SK-N-SH (cell line): Measurements from ENCODE around the gene COMT.

Experiments used
- CHD2 ChIP-seq: fragments of 150-350 bp; IDR thresholded peaks from 2 replicates; pipeline ENCODE4 v1.6.1; 2018; ENCODE audit warnings: low read length; ENCODE audit not compliant: partially characterized antibody
- CTCF ChIP-seq: fragments of 200-600 bp; sonication (generic); IDR thresholded peaks from 2 replicates; pipeline ENCODE4 v1.6.1; 2017; ENCODE audit warnings: antibody characterized with exemption, mild to moderate bottlenecking, moderate library complexity
- ELF1 ChIP-seq: IDR thresholded peaks from 2 replicates; pipeline ENCODE4 v1.4.0; 2012
- EP300 ChIP-seq, 2 experiments: IDR thresholded peaks; 2 replicates each; pipeline versions ENCODE4 v1.4.0 to v1.6.1; 2012; ENCODE audit warnings: borderline replicate concordance in 1 of 2, low read depth in 1 of 2, low read length in 1 of 2
- EZH2phosphoT487 ChIP-seq: fragments of 200-600 bp; sonication (generic); IDR thresholded peaks from 2 replicates; pipeline ENCODE4 v1.6.1; 2017; ENCODE audit warnings: low read depth, mixed run types, mild to moderate bottlenecking, antibody characterized with exemption, moderate library complexity, borderline replicate concordance
- FOXM1 ChIP-seq: IDR thresholded peaks from 2 replicates; pipeline ENCODE4 v1.4.0; 2012; ENCODE audit warnings: low read depth, mild to moderate bottlenecking
- GABPA ChIP-seq: IDR thresholded peaks from 2 replicates; pipeline ENCODE4 v1.4.0; 2012; ENCODE audit warnings: low read depth, mild to moderate bottlenecking
- IRF3 ChIP-seq: fragments of 150-350 bp; IDR thresholded peaks from 2 replicates; pipeline ENCODE4 v1.6.1; 2016; ENCODE audit warnings: mild to moderate bottlenecking, low read depth, low read length
- NRF1 ChIP-seq: IDR thresholded peaks from 2 replicates; pipeline ENCODE4 v1.6.1; 2012; ENCODE audit warnings: low read depth, mild to moderate bottlenecking, low read length
- RAD21 ChIP-seq: IDR thresholded peaks from 2 replicates; pipeline ENCODE4 v1.6.1; 2012; ENCODE audit warnings: mild to moderate bottlenecking, low read length
- SIN3A ChIP-seq: IDR thresholded peaks from 2 replicates; pipeline ENCODE4 v1.6.1; 2012; ENCODE audit warnings: low read depth, mild to moderate bottlenecking, low read length, moderate library complexity, borderline replicate concordance
- SMC3 ChIP-seq: IDR thresholded peaks from 2 replicates; pipeline ENCODE4 v1.6.1; 2012; ENCODE audit warnings: low read depth, low read length, improper control_type of control experiment
- TEAD4 ChIP-seq: IDR thresholded peaks from 2 replicates; pipeline ENCODE4 v1.4.0; 2012; ENCODE audit warnings: mild to moderate bottlenecking, borderline replicate concordance; ENCODE audit not compliant: insufficient read depth

GRCh38 chr22:19903031-19903430, 38.5 kb upstream of the COMT start:
- TF ChIP-seq IRF3 (no peak), CTCF (no peak), RAD21 (peak; percentile 13; the same call in 1 of the 2 replicates), GABPA (no peak), SMC3 (no peak), EP300 (IDR thresholded peaks at IDR 0.05; ENCODE audit: borderline replicate concordance in 1 of 2, low read depth in 1 of 2, low read length in 1 of 2) (no peak), EZH2phosphoT487 (no peak), SIN3A (no peak), FOXM1 (no peak), ELF1 (no peak), NRF1 (no peak), TEAD4 (no peak), CHD2 (peak; percentile 60)
